ENCODE measurements around the gene MCM9. TPM values are rescaled to one million over a fixed set of nuclear protein-coding genes. Genes with fewer than 3 reads are reported as not detected.

MCM9 gene
- total and polyA plus RNA-seq, 2 of the 13 experiments (the other 11 are each of a cell fraction or from before 2014, with no cell fraction given), result 3.8 to 17.2 TPM

- TF ChIP-seq ZNF281 (CRISPR knock-in tag; IDR thresholded peaks at IDR 0.05; ENCODE audit: borderline replicate concordance) (peak; percentile 6; the same call in 1 of the 2 replicates), ZNF383 (CRISPR knock-in tag; IDR thresholded peaks at IDR 0.05; ENCODE audit: borderline replicate concordance) (0 out of 2 replicates have a peak, but pooled peaks have one; percentile 28), BCL3 (CRISPR knock-in tag; IDR thresholded peaks at IDR 0.05) (peak; percentile 97), ZNF121 (CRISPR knock-in tag; IDR thresholded peaks at IDR 0.05) (peak; percentile 9; the same call in 1 of the 2 replicates), NR2F6 (IDR thresholded peaks at IDR 0.05) (no peak), NR2F6 (CRISPR knock-in tag; IDR thresholded peaks at IDR 0.05) (peak; percentile 36; the same call in 1 of the 2 replicates), CREB3 (CRISPR knock-in tag; IDR thresholded peaks at IDR 0.05) (no peak), SMAD3 (CRISPR knock-in tag; IDR thresholded peaks at IDR 0.05) (no peak; the same call in 1 of the 2 replicates), ZNF576 (CRISPR knock-in tag; IDR thresholded peaks at IDR 0.05) (no peak), MBNL3 (CRISPR knock-in tag; conservative IDR thresholded peaks at IDR 0.05) (no peak), ZMAT5 (CRISPR knock-in tag; IDR thresholded peaks at IDR 0.05; ENCODE audit: borderline replicate concordance, low read depth) (no peak), KAT7 (CRISPR knock-in tag; IDR thresholded peaks at IDR 0.05; ENCODE audit: borderline replicate concordance) (peak; percentile 70; the same call in 1 of the 2 replicates), ZNF598 (CRISPR knock-in tag; IDR thresholded peaks at IDR 0.05; ENCODE audit: borderline replicate concordance) (no peak), ZNF263 (CRISPR knock-in tag; IDR thresholded peaks at IDR 0.05) (no peak), ZNF646 (CRISPR knock-in tag; IDR thresholded peaks at IDR 0.05) (0 out of 2 replicates have a peak, but pooled peaks have one; percentile 19)
Measured at GRCh38 chr6:118934461-118935330, at the start of gene MCM9 (continued).
